IPS-18c (cell line): Measurements from ENCODE around the gene LRRC56.
A peak's percentile ranks its signal among the peaks of the same experiment; 100 is the strongest.

Source experiments
- H3K4me3 ChIP-seq: 2 replicates; pipeline ENCODE4 v1.7.0; 2013; ENCODE audit warnings: low read depth, mild to moderate bottlenecking, low read length, moderate library complexity; ENCODE audit not compliant: insufficient read depth
- H3K9me3 ChIP-seq: one replicate; pipeline ENCODE4 v1.6.1; 2013; ENCODE audit warnings: mild to moderate bottlenecking, low read length, moderate library complexity; ENCODE audit not compliant: control insufficient read depth, insufficient read depth

LRRC56 gene, protein sequence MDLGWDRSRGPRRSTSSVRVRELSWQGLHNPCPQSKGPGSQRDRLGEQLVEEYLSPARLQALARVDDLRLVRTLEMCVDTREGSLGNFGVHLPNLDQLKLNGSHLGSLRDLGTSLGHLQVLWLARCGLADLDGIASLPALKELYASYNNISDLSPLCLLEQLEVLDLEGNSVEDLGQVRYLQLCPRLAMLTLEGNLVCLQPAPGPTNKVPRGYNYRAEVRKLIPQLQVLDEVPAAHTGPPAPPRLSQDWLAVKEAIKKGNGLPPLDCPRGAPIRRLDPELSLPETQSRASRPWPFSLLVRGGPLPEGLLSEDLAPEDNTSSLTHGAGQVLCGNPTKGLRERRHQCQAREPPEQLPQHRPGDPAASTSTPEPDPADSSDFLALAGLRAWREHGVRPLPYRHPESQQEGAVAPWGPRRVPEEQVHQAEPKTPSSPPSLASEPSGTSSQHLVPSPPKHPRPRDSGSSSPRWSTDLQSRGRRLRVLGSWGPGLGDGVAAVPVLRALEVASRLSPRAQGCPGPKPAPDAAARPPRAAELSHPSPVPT

DNA sequence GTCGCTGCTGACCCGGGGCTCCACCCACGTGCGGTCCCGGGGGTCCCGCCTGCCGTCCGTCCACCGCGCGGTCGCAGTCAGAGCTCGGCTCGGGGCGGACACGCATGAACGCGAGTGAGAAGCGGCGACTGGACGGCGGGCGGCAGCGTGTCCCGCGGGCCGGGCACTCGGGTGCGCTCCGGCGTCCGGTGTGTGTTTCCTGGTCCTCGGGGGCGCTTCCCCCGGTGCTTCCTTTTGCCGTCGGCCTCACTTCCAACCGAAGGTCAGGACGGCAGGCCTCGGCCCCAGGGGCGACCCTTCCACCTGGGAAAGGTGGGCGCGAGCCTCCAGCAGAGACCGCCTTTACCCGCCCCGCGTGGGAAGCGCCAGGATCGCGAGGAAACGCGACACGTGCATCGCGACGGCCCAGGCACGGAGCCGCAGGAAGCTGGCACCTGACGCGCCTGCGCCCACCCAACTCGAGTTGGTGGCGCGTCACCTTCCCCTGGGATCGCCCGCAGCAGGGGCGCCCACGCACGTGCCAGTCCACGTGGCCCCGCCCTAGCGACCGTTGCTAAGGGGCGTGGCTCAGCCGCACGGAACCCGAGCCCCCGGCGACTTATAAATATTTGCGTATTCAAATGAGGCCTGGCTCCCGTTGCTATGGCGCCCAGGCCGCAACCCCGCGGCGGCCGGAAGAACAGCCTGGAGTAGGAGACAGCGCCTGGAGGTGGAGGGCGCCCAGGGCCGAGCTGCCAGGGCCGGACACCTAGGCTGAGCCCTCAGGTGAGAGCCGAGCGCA lies at the start of gene LRRC56:
Gene LRRC56, plus strand, starts transcription at position 687 of the 781 bp plus-strand sequence. CDS start 3,158 bp downstream, outside the sequence.
- Histone ChIP-seq H3K9me3 (no peaks in the 10 kb centered on the region), H3K4me3 (peak within 1 kb of the TSS; percentile 52)

- Histone ChIP-seq H3K4me3 (no peak overlapping the region), H3K9me3 (no peaks in the 10 kb centered on the region)
Measured at GRCh38 chr11:487571-488021, 49.7 kb upstream of the LRRC56 start.

- Histone ChIP-seq H3K4me3 (no peak overlapping the region), H3K9me3 (no peaks in the 10 kb centered on the region)
Measured at GRCh38 chr11:488062-488461, 49.3 kb upstream of the LRRC56 start.

GRCh38 chr11:488579-488978 lies 48.7 kb upstream of the LRRC56 start:
- no peaks in the 10 kb centered on the region for H3K9me3 ChIP-seq
- H3K4me3 ChIP-seq = no peak overlapping the region

GRCh38 chr11:488992-489391 lies 48.3 kb upstream of the LRRC56 start:
- H3K9me3 ChIP-seq = no peaks in the 10 kb centered on the region
- H3K4me3 ChIP-seq = no peak overlapping the region

DNA sequence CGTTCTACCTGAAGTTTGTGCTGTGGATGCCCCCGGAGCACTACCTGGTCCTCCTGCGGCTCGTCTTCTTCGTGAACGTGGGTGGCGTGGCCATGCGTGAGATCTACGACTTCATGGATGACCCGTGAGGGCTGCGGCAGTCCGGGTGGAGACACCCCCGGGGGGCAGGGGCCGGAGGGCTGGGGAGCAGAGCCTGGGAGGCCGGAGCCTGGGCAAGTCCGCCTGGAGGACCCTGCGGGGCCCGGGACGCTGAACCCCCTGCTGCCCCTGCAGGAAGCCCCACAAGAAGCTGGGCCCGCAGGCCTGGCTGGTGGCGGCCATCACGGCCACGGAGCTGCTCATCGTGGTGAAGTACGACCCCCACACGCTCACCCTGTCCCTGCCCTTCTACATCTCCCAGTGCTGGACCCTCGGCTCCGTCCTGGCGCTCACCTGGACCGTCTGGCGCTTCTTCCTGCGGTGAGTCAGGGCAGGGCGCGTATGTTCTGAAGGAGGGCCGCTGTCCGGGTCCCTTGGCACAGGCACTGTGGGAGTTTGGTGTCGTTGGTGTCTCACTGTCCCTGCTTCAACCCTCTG lies 47.6 kb upstream of the LRRC56 start:
- Histone ChIP-seq H3K9me3 (no peaks in the 10 kb centered on the region), H3K4me3 (no peak overlapping the region)

- Histone ChIP-seq H3K4me3 (no peak overlapping the region), H3K9me3 (no peaks in the 10 kb centered on the region)
Measured at GRCh38 chr11:490186-490929, 47.0 kb upstream of the LRRC56 start.

DNA sequence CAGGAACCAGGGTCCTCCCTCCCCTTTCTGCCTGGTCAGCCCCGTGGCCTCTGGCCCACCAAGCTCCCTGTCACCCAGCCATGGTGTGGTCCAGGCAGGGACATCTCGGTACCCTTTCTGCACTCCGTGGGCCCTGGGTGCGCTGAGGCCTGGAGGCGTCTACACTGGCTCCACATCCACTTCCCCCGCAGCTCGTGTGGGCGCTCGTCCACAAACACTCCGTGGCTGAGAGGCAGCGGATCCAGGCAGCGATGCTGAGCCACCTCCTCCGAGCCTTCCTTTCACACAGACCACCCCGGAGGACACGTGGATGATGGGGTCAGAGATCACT lies 46.4 kb upstream of the LRRC56 start:
- Histone ChIP-seq H3K4me3 (no peak overlapping the region), H3K9me3 (no peaks in the 10 kb centered on the region)

DNA sequence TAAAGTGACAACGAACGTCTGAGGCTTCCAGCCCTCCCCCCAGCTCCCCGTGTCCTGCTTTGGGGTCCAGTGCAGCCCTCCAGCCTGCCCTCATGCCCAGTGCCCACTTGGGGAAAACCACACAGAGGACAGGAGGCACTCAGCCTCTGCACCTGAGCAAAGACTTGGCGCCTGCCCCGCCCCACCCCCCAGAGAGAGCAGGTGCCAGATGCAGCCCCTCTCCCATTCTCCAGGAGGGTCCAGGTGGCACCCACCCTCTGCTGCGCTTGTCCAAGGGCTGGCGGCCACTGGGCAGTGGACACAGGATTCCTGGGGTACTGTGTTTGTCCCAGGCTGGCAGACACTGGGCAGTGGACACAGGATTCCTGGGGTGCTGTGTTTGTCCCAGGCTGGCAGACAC lies 46.0 kb upstream of the LRRC56 start:
- Histone ChIP-seq H3K9me3 (no peaks in the 10 kb centered on the region), H3K4me3 (no peak overlapping the region)

DNA sequence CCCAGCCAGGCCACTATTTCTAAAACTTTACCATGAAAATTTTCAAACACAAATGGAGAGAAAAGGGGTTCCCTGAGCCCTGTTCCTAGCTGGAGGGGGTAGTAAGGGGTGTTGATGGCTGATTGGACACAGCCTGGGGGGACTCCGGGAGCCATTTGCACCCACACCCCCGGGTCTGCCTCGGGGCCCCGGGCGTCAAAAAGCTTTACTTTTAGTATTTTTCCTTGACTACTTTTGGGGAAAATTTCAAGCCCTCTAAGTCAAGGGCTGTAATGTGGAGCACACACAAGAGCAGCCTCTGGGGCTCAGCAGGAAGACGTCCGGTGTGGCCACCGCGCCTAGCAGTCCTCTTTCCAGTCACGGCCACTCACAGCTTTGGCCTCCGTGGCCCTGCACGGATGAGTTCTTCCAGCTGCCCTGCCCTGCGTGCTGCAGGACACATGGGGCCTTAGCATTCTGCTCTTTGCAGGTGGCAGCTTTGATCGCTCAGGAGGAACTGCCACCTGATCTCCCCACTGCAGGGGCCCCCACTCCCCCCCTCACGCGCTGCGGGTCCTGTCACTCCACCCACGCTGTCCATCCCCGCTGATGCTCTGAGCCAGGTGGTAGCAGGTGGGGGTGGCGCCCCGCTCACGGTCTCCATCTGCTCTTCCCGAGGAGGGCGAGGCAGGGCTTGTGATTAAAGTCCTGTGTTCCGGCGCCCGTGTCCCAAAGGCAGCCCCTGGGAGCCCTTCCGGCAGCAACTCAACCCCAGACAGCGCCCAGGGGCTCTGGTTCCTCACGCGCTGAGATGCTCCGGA lies 44.7 kb upstream of the LRRC56 start:
- Histone ChIP-seq H3K4me3 (no peak overlapping the region), H3K9me3 (peaks cover 2% of the 10 kb centered on the region)

DNA sequence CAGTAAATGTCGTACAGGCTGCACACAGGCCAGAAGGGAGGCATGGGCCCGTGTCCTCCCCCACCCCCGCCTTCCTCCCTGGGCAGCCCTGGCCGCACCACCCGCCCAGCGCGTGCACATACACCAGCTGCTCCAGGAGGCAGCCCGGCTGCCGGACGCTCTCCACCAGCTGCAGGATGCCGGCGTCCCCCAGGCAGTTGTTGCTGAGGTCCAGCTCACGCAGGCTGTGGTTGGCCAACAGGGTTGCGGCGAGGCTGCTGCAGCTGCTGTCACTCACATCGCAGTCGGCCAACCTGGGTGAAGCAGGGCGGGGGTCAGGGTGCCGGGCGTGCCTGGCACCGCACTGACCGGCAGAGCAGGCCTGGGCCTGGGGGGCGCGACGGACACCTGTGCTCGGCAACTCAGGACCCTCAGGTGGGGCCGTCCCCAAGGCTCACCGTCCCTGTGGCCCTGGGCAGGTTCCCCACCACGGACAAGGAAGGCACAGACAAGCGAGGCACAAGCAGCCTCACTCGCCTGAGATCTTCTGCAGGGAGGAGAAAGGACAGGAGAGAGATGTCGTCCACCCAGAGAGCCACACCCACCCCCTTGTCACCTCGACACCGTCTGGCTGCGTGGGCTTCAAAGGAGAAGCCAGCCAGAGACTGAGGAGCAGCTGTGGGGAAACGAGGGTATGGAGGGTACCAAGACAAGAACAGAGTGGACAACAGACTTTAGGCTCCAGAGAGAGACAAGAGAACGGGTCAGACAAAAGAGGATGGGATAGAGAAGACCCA lies 42.4 kb upstream of the LRRC56 start:
- H3K9me3 ChIP-seq = peaks cover 6% of the 10 kb centered on the region
- H3K4me3 ChIP-seq = no peak overlapping the region

- peaks cover 6% of the 10 kb centered on the region for H3K9me3 ChIP-seq
- no peak overlapping the region for H3K4me3 ChIP-seq
Measured at GRCh38 chr11:495537-495931, 41.8 kb upstream of the LRRC56 start.

GRCh38 chr11:496834-497564 lies 40.3 kb upstream of the LRRC56 start:
- H3K9me3 ChIP-seq = peaks cover 6% of the 10 kb centered on the region
- H3K4me3 ChIP-seq = no peak overlapping the region

- no peak overlapping the region for H3K4me3 ChIP-seq
- H3K9me3 ChIP-seq = peaks cover 6% of the 10 kb centered on the region
Measured at GRCh38 chr11:497565-498296, 39.6 kb upstream of the LRRC56 start.
